Type B pancreatic cell (in vitro differentiated cells): Measurements from ENCODE around the gene KRTAP1-4. TPM values are rescaled to one million over a fixed set of nuclear protein-coding genes. Genes with fewer than 3 reads are reported as not detected.
"Not testable (repeated sequence)": the region's sequence is repeated elsewhere in the genome, so short reads cannot be mapped to it uniquely, and the experiment has no call there.

Source experiments
- DNase-seq: peaks from one replicate; pipeline ENCODE4 v3.0.0; 2021; ENCODE audit warnings: mixed read lengths; ENCODE audit not compliant: unreplicated experiment; ENCODE audit errors: extremely low spot score
- H3K27ac Mint-ChIP-seq: 2 replicates; pipeline ENCODE4 v1.8.0; 2021; ENCODE audit warnings: mild to moderate bottlenecking, mixed read lengths
- H3K27me3 Mint-ChIP-seq: 2 replicates; pipeline ENCODE4 v1.8.0; 2021; ENCODE audit warnings: mixed read lengths
- H3K36me3 Mint-ChIP-seq: 2 replicates; pipeline ENCODE4 v1.8.0; 2021; ENCODE audit warnings: mixed read lengths
- H3K4me1 Mint-ChIP-seq: one replicate; pipeline ENCODE4 v1.8.0; 2021; ENCODE audit warnings: mixed read lengths; ENCODE audit not compliant: unreplicated experiment
- H3K4me3 Mint-ChIP-seq: 2 replicates; pipeline ENCODE4 v1.8.0; 2021; ENCODE audit warnings: mild to moderate bottlenecking, mixed read lengths
- H3K9me3 Mint-ChIP-seq: 2 replicates; pipeline ENCODE4 v1.8.0; 2021; ENCODE audit warnings: mixed read lengths
- total RNA-seq: library from RNA; stranded (reverse); gene quantifications from 2 replicates; pipeline ENCODE4 v1.2.1, GENCODE V29; 2021; ENCODE audit warnings: low replicate concordance
- TF ChIP-seq, protein P1 (sequence below): fragments of 200-600 bp; sonication (generic); conservative IDR thresholded peaks from 2 replicates; pipeline ENCODE4 v1.5.0; 2021; ENCODE audit warnings: antibody characterized with exemption, mild to moderate bottlenecking

KRTAP1-4 gene
- total RNA-seq, 1 donor from 2014 or later = not detected

DNA sequence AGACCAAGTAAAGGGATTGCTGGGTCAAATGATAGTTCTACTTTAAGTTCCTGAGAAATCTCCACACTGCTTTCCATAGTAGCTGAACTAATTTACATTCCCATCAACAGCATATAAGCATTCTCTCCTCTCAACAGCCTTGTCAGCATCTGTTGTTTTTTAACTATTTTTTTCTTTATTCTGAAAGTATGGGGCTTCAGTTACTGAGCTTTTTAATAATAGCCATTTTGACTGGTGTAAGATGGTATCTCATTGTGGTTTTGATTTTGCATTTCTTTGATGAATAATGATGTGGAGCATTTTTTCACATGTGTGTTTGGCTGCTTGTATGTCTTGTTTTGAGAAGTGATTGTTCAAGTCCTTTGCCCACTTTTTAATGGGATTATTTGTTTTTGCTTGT lies 22.6 kb upstream of the KRTAP1-4 start:
- Mint-ChIP-seq H3K36me3 (no peaks in the 10 kb centered on the region), H3K9me3 (peaks cover 11% of the 10 kb centered on the region), H3K27ac (no peak overlapping the region), H3K4me1 (peaks cover 11% of the 10 kb centered on the region), H3K27me3 (no peaks in the 10 kb centered on the region), H3K4me3 (no peak overlapping the region)
- TF ChIP-seq, protein P1, sequence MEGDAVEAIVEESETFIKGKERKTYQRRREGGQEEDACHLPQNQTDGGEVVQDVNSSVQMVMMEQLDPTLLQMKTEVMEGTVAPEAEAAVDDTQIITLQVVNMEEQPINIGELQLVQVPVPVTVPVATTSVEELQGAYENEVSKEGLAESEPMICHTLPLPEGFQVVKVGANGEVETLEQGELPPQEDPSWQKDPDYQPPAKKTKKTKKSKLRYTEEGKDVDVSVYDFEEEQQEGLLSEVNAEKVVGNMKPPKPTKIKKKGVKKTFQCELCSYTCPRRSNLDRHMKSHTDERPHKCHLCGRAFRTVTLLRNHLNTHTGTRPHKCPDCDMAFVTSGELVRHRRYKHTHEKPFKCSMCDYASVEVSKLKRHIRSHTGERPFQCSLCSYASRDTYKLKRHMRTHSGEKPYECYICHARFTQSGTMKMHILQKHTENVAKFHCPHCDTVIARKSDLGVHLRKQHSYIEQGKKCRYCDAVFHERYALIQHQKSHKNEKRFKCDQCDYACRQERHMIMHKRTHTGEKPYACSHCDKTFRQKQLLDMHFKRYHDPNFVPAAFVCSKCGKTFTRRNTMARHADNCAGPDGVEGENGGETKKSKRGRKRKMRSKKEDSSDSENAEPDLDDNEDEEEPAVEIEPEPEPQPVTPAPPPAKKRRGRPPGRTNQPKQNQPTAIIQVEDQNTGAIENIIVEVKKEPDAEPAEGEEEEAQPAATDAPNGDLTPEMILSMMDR = no peak
- DNase-seq = no peak

DNA sequence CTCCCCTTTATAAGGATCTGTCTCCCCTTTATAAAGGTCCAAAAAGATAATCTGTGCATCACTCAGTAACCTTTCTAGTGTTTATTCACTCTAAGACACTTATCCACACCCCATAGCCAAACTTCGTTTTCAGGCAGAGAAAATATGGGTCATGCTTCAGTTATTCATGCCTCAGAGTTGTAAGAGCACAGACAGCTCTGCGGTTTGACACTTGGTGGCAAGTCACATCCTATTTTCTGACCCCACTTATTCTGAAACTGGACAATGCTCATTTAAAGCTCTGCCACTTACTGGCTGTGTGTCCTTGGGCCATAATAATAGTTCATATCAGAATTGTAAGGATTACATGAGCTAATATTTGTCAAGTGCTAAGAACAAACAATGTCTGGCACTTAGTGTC lies 19.1 kb upstream of the KRTAP1-4 start:
- Mint-ChIP-seq H3K27ac (peak overlapping the region; percentile 48), H3K36me3 (no peaks in the 10 kb centered on the region), H3K4me3 (peak overlapping the region; percentile 20), H3K27me3 (no peaks in the 10 kb centered on the region), H3K4me1 (peaks cover 11% of the 10 kb centered on the region), H3K9me3 (peaks cover 6% of the 10 kb centered on the region)
- TF ChIP-seq, protein P1 = no peak
- DNase-seq = no peak

DNA sequence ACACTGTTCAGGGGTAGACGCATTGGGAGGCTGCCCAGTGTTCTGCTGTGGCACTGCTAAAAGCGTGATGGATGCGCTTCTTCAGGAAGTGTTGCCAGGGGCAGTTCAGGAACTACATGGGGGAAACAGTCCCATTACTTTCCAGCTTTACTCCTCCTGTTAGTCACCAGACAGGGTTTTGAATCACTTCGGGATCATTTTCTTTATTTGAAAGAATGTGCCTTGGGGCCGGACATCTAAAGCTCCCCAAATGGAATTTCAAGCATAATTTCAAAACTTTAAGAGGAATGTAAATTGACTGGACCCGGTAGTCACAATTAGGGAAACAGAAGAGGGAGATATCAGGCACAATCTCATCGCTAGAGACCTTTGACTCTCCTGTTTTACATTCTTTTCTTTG lies 18.4 kb upstream of the KRTAP1-4 start:
- Mint-ChIP-seq H3K4me3 (peak overlapping the region; percentile 20), H3K9me3 (peaks cover 9% of the 10 kb centered on the region), H3K27ac (peak overlapping the region; percentile 48), H3K4me1 (peaks cover 11% of the 10 kb centered on the region), H3K27me3 (no peaks in the 10 kb centered on the region), H3K36me3 (no peaks in the 10 kb centered on the region)
- DNase-seq = no peak
- TF ChIP-seq, protein P1 = no peak

DNA sequence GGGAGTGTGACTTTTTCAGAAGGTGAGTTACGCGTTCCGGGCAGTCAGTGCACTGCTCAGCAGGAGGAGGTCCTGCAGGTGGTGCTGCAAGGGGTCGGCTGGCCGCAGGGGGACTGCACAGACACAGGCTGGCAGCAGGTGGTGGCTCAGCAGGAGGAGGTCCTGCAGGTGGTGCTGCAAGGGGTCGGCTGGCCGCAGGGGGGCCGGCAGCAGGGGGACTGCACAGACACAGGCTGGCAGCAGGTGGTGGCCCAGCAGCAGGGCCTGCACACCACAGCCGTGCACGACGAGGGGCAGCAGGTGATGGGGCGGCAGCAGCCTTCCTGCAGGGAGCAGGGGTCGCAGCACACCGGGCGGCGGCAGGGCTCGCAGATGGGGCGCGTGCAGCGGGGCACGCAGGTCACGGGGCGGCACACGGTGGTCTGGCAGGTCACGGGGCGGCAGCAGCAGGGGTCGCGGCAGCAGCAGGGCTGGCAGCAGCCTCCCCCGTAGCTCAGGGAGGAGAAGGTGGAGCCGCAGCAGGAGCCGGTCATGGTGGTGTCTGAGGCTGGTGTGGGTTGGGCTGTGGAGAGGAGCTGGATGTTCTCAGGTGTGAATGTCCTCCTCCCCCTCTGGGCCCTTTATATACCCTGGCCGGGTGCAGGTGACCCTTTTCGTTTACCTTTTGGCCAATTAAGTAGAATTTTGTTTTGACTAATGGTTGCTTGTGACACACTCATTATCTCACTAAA lies 16.9 kb upstream of the KRTAP1-4 start, which contains the start of gene KRTAP2-1:
TSS of gene KRTAP2-1 (minus strand) at position 582 of the 731 bp plus-strand sequence. CDS start at position 533, 49 bp downstream.
- H3K27ac Mint-ChIP-seq, H3K36me3 Mint-ChIP-seq: not testable (repeated sequence)

DNA sequence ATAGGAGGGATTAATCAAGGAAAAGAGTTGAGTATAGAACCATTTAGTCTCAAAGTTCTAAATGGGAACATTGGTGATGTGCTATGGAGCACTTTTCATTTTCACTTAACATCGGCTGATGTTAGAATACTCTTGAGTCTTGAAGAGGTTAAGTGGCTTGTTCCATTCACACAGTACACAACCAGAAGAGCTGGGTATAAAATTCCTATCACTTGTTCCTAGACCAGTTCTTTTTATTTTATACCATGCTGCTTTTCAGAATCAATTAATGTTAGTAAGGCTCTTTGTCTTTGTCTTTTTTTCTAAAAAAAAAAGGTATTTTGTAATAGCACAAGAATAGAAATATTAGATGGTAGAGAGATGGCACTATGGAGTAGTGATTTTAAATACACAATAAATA lies 13.0 kb upstream of the KRTAP1-4 start:
- Mint-ChIP-seq H3K9me3 (peaks cover 5% of the 10 kb centered on the region), H3K27me3 (no peaks in the 10 kb centered on the region), H3K27ac (no peak overlapping the region), H3K4me3 (no peak overlapping the region), H3K36me3 (no peaks in the 10 kb centered on the region), H3K4me1 (no peaks in the 10 kb centered on the region)
- no peak for DNase-seq
- TF ChIP-seq, protein P1 = no peak

More for the DNA sequence above, 16.9 kb upstream of the KRTAP1-4 start, which contains the start of gene KRTAP2-1:
- not testable (repeated sequence) for H3K27me3 Mint-ChIP-seq, H3K4me3 Mint-ChIP-seq, H3K9me3 Mint-ChIP-seq, DNase-seq
- H3K4me1 Mint-ChIP-seq = peaks cover 11% of the 10 kb centered on the region

DNA sequence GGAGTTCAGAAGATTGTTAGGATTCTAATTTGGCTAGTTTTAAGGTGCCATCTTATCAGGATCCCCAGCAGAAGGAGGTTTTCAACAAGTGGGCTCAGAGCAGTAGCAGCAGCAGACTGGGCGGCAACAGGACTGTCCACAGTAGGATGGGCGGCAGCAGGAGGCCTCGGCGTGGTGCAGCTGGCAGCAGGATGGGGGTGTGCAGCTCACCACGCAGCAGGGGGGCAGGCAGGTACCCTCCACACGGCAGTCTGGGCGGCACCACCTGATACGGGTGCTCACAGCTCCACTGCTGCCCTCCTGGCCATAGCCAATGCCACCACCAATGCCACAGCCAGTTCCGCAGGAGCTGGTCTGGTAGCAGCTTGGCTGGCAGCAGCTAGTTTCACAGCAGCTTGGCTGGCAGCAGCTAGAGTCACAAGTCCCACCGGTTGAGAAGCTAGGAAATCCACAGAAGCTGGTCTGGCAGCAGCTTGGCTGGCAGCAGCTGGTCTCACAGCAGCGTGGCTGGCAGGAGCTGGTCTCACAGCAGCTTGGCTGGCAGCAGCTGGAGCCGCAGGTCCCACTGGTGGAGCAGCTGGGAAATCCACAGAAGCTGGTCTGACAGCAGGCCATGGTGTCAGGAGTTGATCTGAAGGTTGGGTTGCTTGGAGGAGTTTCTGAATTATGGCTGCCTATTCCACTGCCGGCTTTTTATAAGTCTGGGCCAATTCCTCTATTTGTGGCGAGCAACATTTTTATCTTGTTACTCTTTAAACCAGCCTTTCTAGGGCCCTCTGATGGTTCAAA lies 11.0 kb upstream of the KRTAP1-4 start, which contains the start of gene KRTAP1-1:
TSS of gene KRTAP1-1 (minus strand) at position 668 of the 789 bp plus-strand sequence. CDS start at position 615, 53 bp downstream.
- H3K27ac Mint-ChIP-seq, H3K36me3 Mint-ChIP-seq, H3K27me3 Mint-ChIP-seq, H3K9me3 Mint-ChIP-seq, H3K4me3 Mint-ChIP-seq, DNase-seq, H3K4me1 Mint-ChIP-seq: not testable (repeated sequence)
